H9 (cell line): Measurements from ENCODE around the gene MRPS31. TPM values are rescaled to one million over a fixed set of nuclear protein-coding genes. Genes with fewer than 3 reads are reported as not detected.

Experiments
- DNase-seq: peaks from one replicate; pipeline ENCODE4 v3.0.0-alpha.2; 2017
- H2AFZ ChIP-seq: one replicate; pipeline ENCODE4 v1.6.1; 2013; ENCODE audit warnings: mild to moderate bottlenecking, low read length, control low read depth, moderate library complexity
- H2AK5ac ChIP-seq: 2 replicates; pipeline ENCODE4 v1.6.1; 2013; ENCODE audit warnings: low read length, control low read depth, mixed read lengths; ENCODE audit not compliant: insufficient read length
- H2BK120ac ChIP-seq: one replicate; pipeline ENCODE4 v1.6.1; 2013; ENCODE audit warnings: low read depth, mild to moderate bottlenecking, low read length, control low read depth, inconsistent platforms; ENCODE audit not compliant: poor library complexity, severe bottlenecking
- H2BK12ac ChIP-seq: 2 replicates; pipeline ENCODE4 v1.6.1; 2013; ENCODE audit warnings: low read length, control low read depth, mixed read lengths, low read depth; ENCODE audit not compliant: insufficient read length
- H2BK15ac ChIP-seq: 2 replicates; pipeline ENCODE4 v1.6.1; 2013; ENCODE audit warnings: low read depth, low read length, control low read depth
- H2BK20ac ChIP-seq: one replicate; pipeline ENCODE4 v1.6.1; 2013; ENCODE audit warnings: low read depth, mild to moderate bottlenecking, low read length, control low read depth, inconsistent platforms; ENCODE audit not compliant: poor library complexity, severe bottlenecking
- H2BK5ac ChIP-seq: 2 replicates; pipeline ENCODE4 v1.6.1; 2013; ENCODE audit warnings: low read length, control low read depth, mixed read lengths; ENCODE audit not compliant: insufficient read length
- H3K14ac ChIP-seq: 2 replicates; pipeline ENCODE4 v1.6.1; 2013; ENCODE audit warnings: low read length, control low read depth; ENCODE audit not compliant: insufficient read depth
- H3K18ac ChIP-seq: 2 replicates; pipeline ENCODE4 v1.6.1; 2013; ENCODE audit warnings: low read depth, mild to moderate bottlenecking, mixed read lengths, low read length, control low read depth; ENCODE audit not compliant: insufficient read length
- H3K23ac ChIP-seq: 2 replicates; pipeline ENCODE4 v1.6.1; 2013; ENCODE audit warnings: low read length, control low read depth, mixed read lengths, low read depth; ENCODE audit not compliant: insufficient read length
- H3K23me2 ChIP-seq: 2 replicates; pipeline ENCODE4 v1.6.1; 2013; ENCODE audit warnings: low read depth, mild to moderate bottlenecking, mixed read lengths, low read length, control low read depth; ENCODE audit not compliant: insufficient read length, poor library complexity, severe bottlenecking
- H3K27ac ChIP-seq: 2 replicates; pipeline ENCODE4 v1.5.1; 2013; ENCODE audit warnings: low read length, control low read depth, mixed read lengths, low read depth; ENCODE audit not compliant: insufficient read length
- H3K27me3 ChIP-seq: 2 replicates; pipeline ENCODE4 v1.6.1; 2013; ENCODE audit warnings: low read length, control low read depth, inconsistent platforms; ENCODE audit not compliant: insufficient read depth
- H3K4ac ChIP-seq: 2 replicates; pipeline ENCODE4 v1.6.1; 2013; ENCODE audit warnings: low read depth, mild to moderate bottlenecking, control low read depth, inconsistent platforms, low read length, moderate library complexity
- H3K4me1 ChIP-seq: 2 replicates; pipeline ENCODE4 v1.6.1; 2013; ENCODE audit warnings: low read length, control low read depth, inconsistent platforms; ENCODE audit not compliant: insufficient read depth
- H3K4me2 ChIP-seq: 2 replicates; pipeline ENCODE4 v1.6.1; 2013; ENCODE audit warnings: low read length, control low read depth, mixed read lengths; ENCODE audit not compliant: insufficient read length, insufficient read depth
- H3K56ac ChIP-seq: 2 replicates; pipeline ENCODE4 v1.6.1; 2013; ENCODE audit warnings: low read depth, mild to moderate bottlenecking, mixed read lengths, low read length, control low read depth; ENCODE audit not compliant: insufficient read length
- H3K79me1 ChIP-seq: 2 replicates; pipeline ENCODE4 v1.6.1; 2013; ENCODE audit warnings: low read depth, mild to moderate bottlenecking, moderate library complexity, low read length, control low read depth, inconsistent platforms; ENCODE audit not compliant: insufficient read depth, poor library complexity, severe bottlenecking
- H3K79me2 ChIP-seq: 2 replicates; pipeline ENCODE4 v1.6.1; 2013; ENCODE audit warnings: low read length, control low read depth, inconsistent platforms; ENCODE audit not compliant: insufficient read depth
- H3K9ac ChIP-seq: 2 replicates; pipeline ENCODE4 v1.6.1; 2013; ENCODE audit warnings: low read length, control low read depth, mixed read lengths; ENCODE audit not compliant: insufficient read length; ENCODE audit errors: extremely low read depth
- H3K9me3 ChIP-seq: one replicate; pipeline ENCODE4 v1.6.1; 2013; ENCODE audit warnings: low read depth, low read length, inconsistent platforms; ENCODE audit not compliant: control insufficient read depth
- H3T11ph ChIP-seq: one replicate; pipeline ENCODE4 v1.6.1; 2013; ENCODE audit warnings: mild to moderate bottlenecking, low read length, control low read depth, inconsistent platforms
- H4K20me1 ChIP-seq: one replicate; pipeline ENCODE4 v1.6.1; 2013; ENCODE audit not compliant: control insufficient read depth, insufficient read length, insufficient read depth
- H4K5ac ChIP-seq: 2 replicates; pipeline ENCODE4 v1.6.1; 2013; ENCODE audit warnings: low read depth, mild to moderate bottlenecking, mixed read lengths, low read length, control low read depth; ENCODE audit not compliant: insufficient read length
- H4K8ac ChIP-seq: replicated peaks from 2 replicates; pipeline ENCODE4 v1.6.1; 2013; ENCODE audit warnings: low read length, control low read depth, mixed read lengths, low read depth; ENCODE audit not compliant: insufficient read length
- H4K91ac ChIP-seq: 2 replicates; pipeline ENCODE4 v1.6.1; 2013; ENCODE audit warnings: low read depth, mild to moderate bottlenecking, moderate library complexity, mixed read lengths, low read length, control low read depth; ENCODE audit not compliant: insufficient read length
- H3K27ac Mint-ChIP-seq, 3 experiments: 2 replicates in 2 of 3; 3 replicates in 1 of 3; pipeline ENCODE4 v1.8.0; 2020 to 2021; ENCODE audit warnings: mixed read lengths in 3 of 3, mild to moderate bottlenecking in 1 of 3, moderate library complexity in 1 of 3
- H3K27me3 Mint-ChIP-seq: 2 replicates; pipeline ENCODE4 v1.8.0; 2021; ENCODE audit warnings: low read depth, mild to moderate bottlenecking, moderate library complexity, mixed read lengths
- H3K36me3 Mint-ChIP-seq, 3 experiments: 2 replicates in 2 of 3; 3 replicates in 1 of 3; pipeline ENCODE4 v1.8.0; 2020 to 2021; ENCODE audit warnings: low read depth in 3 of 3, mixed read lengths in 3 of 3; ENCODE audit not compliant: insufficient read depth in 1 of 3
- H3K4me1 Mint-ChIP-seq, 2 experiments: 2 replicates each; pipeline ENCODE4 v1.8.0; 2020; ENCODE audit warnings: mixed read lengths in 2 of 2
- H3K4me3 Mint-ChIP-seq, 2 experiments: 2 replicates in 1 of 2; 3 replicates in 1 of 2; pipeline ENCODE4 v1.8.0; 2020 to 2021; ENCODE audit warnings: mild to moderate bottlenecking in 2 of 2, mixed read lengths in 2 of 2, moderate library complexity in 1 of 2
- H3K9me3 Mint-ChIP-seq, 2 experiments: 2 replicates in 1 of 2; 3 replicates in 1 of 2; pipeline ENCODE4 v1.8.0; 2020; ENCODE audit warnings: mild to moderate bottlenecking in 2 of 2, mixed read lengths in 2 of 2, moderate library complexity in 1 of 2
- CTCF ChIP-seq: fragments of 200-600 bp; sonication (generic); conservative IDR thresholded peaks from 3 replicates; pipeline ENCODE4 v1.8.0; 2021; ENCODE audit warnings: antibody characterized with exemption, mild to moderate bottlenecking
- WGBS: extraction: QIAGEN DNeasy Blood & Tissue Kit; methylation state at CpG from one replicate; pipeline ENCODE4 v1.1.7; 2013; ENCODE audit warnings: missing lambda C conversion rate, low lambda C conversion rate, mixed read lengths; ENCODE audit not compliant: insufficient read length; ENCODE audit errors: extremely low coverage; 5-methylcytosine and 5-hydroxymethylcytosine counted together
- total RNA-seq: library from RNA; stranded (reverse); gene quantifications from 2 replicates; pipeline ENCODE4 v1.2.1, GENCODE V29; 2021

MRPS31 gene
- total RNA-seq, 1 experiment from 2014 or later, result 27.3 TPM

GRCh38 chr13:40813667-40814454 lies 42.9 kb upstream of the MRPS31 start:
- no peaks in the 10 kb centered on the region; the same call in 1 of the 2 replicates for H3K27me3 Mint-ChIP-seq
- no peaks in the 10 kb centered on the region for H3K4me1 Mint-ChIP-seq
- Histone ChIP-seq H4K5ac (no peak overlapping the region), H4K20me1 (no peaks in the 10 kb centered on the region), H3K56ac (no peak overlapping the region), H2AK5ac (no peak overlapping the region), H2BK15ac (no peak overlapping the region), H3K23me2 (no peaks in the 10 kb centered on the region), H3K27ac (no peak overlapping the region), H3K9ac (no peak overlapping the region), H3K4me2 (no peak overlapping the region), H3K4me1 (no peaks in the 10 kb centered on the region), H2BK120ac (no peak overlapping the region), H4K91ac (no peak overlapping the region), H3K9me3 (no peaks in the 10 kb centered on the region), H3K23ac (no peak overlapping the region), H3T11ph (no peak overlapping the region), H3K79me1 (no peaks in the 10 kb centered on the region), H3K79me2 (no peaks in the 10 kb centered on the region), H3K14ac (no peak overlapping the region), H3K4ac (no peak overlapping the region), H2BK20ac (no peak overlapping the region), H2BK12ac (no peak overlapping the region), H2AFZ (no peak overlapping the region), H4K8ac (no peak overlapping the region), H3K18ac (no peak overlapping the region), H3K27me3 (no peaks in the 10 kb centered on the region), H2BK5ac (no peak overlapping the region)
- H3K27ac Mint-ChIP-seq, result no peak overlapping the region; a peak in 1 of 7 replicates
- WGBS, result no CpG with 5 or more reads among the region's 7 CpGs
- H3K9me3 Mint-ChIP-seq, result peaks cover 12 to 32% of the 10 kb centered on the region in 2 experiments
- TF ChIP-seq CTCF, result peak; percentile 70
- DNase-seq, result peak; percentile 44
- H3K36me3 Mint-ChIP-seq, result peaks cover 19 to 64% (median 35%) of the 10 kb centered on the region in 3 experiments
- H3K4me3 Mint-ChIP-seq, result no peak overlapping the region
